Erythroblast (primary cell): ENCODE results near the gene BFSP2.

Experiments used
- GATA1 ChIP-seq: IDR thresholded peaks from 2 replicates; pipeline ENCODE4 v1.6.1; 2011; ENCODE audit warnings: low read depth, mild to moderate bottlenecking, control low read depth, low read length, moderate library complexity
- POLR2A ChIP-seq: IDR thresholded peaks from 2 replicates; pipeline ENCODE4 v1.6.1; 2011; ENCODE audit warnings: mild to moderate bottlenecking, low read length

DNA sequence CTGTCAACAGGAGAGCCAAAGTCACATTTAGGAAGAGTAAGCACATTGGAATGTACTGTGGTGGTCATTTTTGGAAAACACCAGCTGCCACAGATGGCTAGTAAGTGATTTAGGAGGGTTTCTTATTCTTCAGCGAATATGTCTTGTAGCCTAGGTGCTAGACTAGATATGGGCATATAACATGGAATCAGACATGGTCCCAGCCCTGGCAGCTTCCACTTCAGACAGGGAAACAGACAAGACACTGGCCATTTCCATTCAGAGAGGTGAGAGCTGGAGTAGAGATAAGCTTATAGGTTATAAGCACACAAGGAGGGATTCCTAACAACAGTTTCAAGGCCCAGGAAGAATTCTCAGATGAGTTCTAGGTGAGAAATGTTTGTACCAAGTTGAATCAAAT lies 28.2 kb upstream of the BFSP2 start:
- TF ChIP-seq POLR2A (no peak), GATA1 (no peak)
